Naive thymus-derived CD8-positive, alpha-beta T cell (primary cell): ENCODE measurements around the gene CPN2. TPM values are rescaled to one million over a fixed set of nuclear protein-coding genes. Genes with fewer than 3 reads are reported as not detected.

Experiments
- ATAC-seq, 2 donors: fragments of 150-1000 bp; cut with Tn5 transposase in 1 of 2; sonication (Bioruptor Pico), chemical (Tn5 transposase) in 1 of 2; 1 replicate in 1 of 2; 2 replicates in 1 of 2; pipeline ENCODE4 v1.10.0; 2021; ENCODE audit warnings: mild to moderate bottlenecking in 2 of 2, moderate library complexity in 2 of 2
- POLR2A ChIA-PET: fragments of 350-600 bp; sonication (Branson Sonifier 250); formaldehyde crosslinking; loops from one replicate; lab custom pipeline; 2021; ENCODE audit warnings: antibody characterized with exemption; lab: Charles Lee
- DNase-seq, 10 donors: peaks; one replicate each; pipeline versions ENCODE4 v3.0.0 to v3.0.0-alpha.2; 2020 to 2022
- H3K27ac Mint-ChIP-seq, 10 donors: one replicate each; pipeline ENCODE4 v1.8.0; 2020 to 2022; ENCODE audit warnings: mild to moderate bottlenecking in 10 of 10, mixed read lengths in 10 of 10, moderate library complexity in 4 of 10, inconsistent platforms in 1 of 10
- H3K27me3 Mint-ChIP-seq, 5 donors: one replicate each; pipeline ENCODE4 v1.8.0; 2021 to 2022; ENCODE audit warnings: mixed read lengths in 5 of 5
- H3K36me3 Mint-ChIP-seq, 3 donors: one replicate each; pipeline ENCODE4 v1.8.0; 2020 to 2022; ENCODE audit warnings: mixed read lengths in 3 of 3, mild to moderate bottlenecking in 2 of 3, inconsistent platforms in 1 of 3
- H3K4me1 Mint-ChIP-seq, 4 donors: one replicate each; pipeline ENCODE4 v1.8.0; 2021 to 2022; ENCODE audit warnings: mixed read lengths in 4 of 4
- H3K4me3 Mint-ChIP-seq, 10 donors: one replicate each; pipeline ENCODE4 v1.8.0; 2020 to 2022; ENCODE audit warnings: mild to moderate bottlenecking in 10 of 10, mixed read lengths in 10 of 10, moderate library complexity in 6 of 10, inconsistent platforms in 1 of 10
- H3K9me3 Mint-ChIP-seq, 9 donors: one replicate each; pipeline ENCODE4 v1.8.0; 2020 to 2022; ENCODE audit warnings: mixed read lengths in 9 of 9, mild to moderate bottlenecking in 3 of 9, inconsistent platforms in 1 of 9, moderate library complexity in 1 of 9
- polyA plus RNA-seq, 3 donors: library from polyadenylated mRNA; unstranded; fragments of 300-500 nt; fragmentation: Illumina TruSeq; gene quantifications; one replicate each; pipeline ENCODE4 v1.2.3, GENCODE V29; 2021
- total RNA-seq, 8 experiments: library from RNA in 2 of 8; stranded (reverse) in 2 of 8; gene quantifications; one replicate each; pipeline ENCODE4 v1.2.3 and lab custom pipeline; 2021 to 2026

CPN2 gene
- total and polyA plus RNA-seq, 5 experiments from 2014 or later: not detected

- Mint-ChIP-seq H3K4me1 (peaks cover 12 to 45% (median 32%) of the 10 kb centered on the region in 4 donors), H3K27ac (peak overlapping the region; percentile 16 to 91 (median 81)), H3K9me3 (peaks cover 0 to 6% (median 3%) of the 10 kb centered on the region in 9 donors), H3K4me3 (peak overlapping the region; percentile 65 to 83 (median 76)), H3K36me3 (peaks cover 0 to 4% (median 0%) of the 10 kb centered on the region in 3 donors), H3K27me3 (peaks cover 0 to 8% (median 0%) of the 10 kb centered on the region in 5 donors)
- peak; percentile 84 to 86 for ATAC-seq
- POLR2A ChIA-PET: interaction anchor here (0.5 to 2.2 kb wide), 5 partner anchors 9 to 659 kb away, joined by 3 to 7 read pairs (median 3); no protein-coding TSS in a partner anchor
- DNase-seq: peak in 9 of 10 donors; percentile 41 to 79 (median 60)
Observed at GRCh38 chr3:194306109-194306686, 44.9 kb downstream of the CPN2 start.

GRCh38 chr3:194305356-194306108, 45.6 kb downstream of the CPN2 start:
- Mint-ChIP-seq H3K27me3 (peaks cover 0 to 1% (median 0%) of the 10 kb centered on the region in 5 donors), H3K36me3 (peaks cover 0 to 4% (median 0%) of the 10 kb centered on the region in 3 donors), H3K4me1 (peaks cover 11 to 45% (median 32%) of the 10 kb centered on the region in 4 donors), H3K27ac (peak overlapping the region in 4 of 10 donors; percentile 18 to 81 (median 58)), H3K4me3 (peak overlapping the region in 7 of 10 donors; percentile 76 to 83 (median 82)), H3K9me3 (peaks cover 0 to 6% (median 3%) of the 10 kb centered on the region in 9 donors)
- DNase-seq: peak in 1 of 10 donors; percentile 43
- POLR2A ChIA-PET: interaction anchor here (0.5 to 0.7 kb wide), 2 partner anchors 32 to 658 kb away, joined by 3 read pairs; no protein-coding TSS in a partner anchor
- ATAC-seq: no peak

- Mint-ChIP-seq H3K36me3 (peaks cover 0 to 4% (median 0%) of the 10 kb centered on the region in 3 donors), H3K4me3 (no peak overlapping the region), H3K27ac (no peak overlapping the region), H3K9me3 (peaks cover 0 to 6% (median 3%) of the 10 kb centered on the region in 9 donors), H3K4me1 (peaks cover 12 to 51% (median 38%) of the 10 kb centered on the region in 4 donors), H3K27me3 (no peaks in the 10 kb centered on the region)
- no peak for ATAC-seq
- peak in 1 of 10 donors; percentile 10 for DNase-seq
- POLR2A ChIA-PET: no interaction called here
Observed at GRCh38 chr3:194304186-194304917, 46.8 kb downstream of the CPN2 start.

- POLR2A ChIA-PET: no interaction called here
- H3K9me3 Mint-ChIP-seq: peaks cover 0 to 6% (median 3%) of the 10 kb centered on the region in 9 donors
- DNase-seq: peak in 1 of 10 donors; percentile 3
- peaks cover 0 to 4% (median 0%) of the 10 kb centered on the region in 3 donors for H3K36me3 Mint-ChIP-seq
- no peaks in the 10 kb centered on the region for H3K27me3 Mint-ChIP-seq
- no peak overlapping the region for H3K4me3 Mint-ChIP-seq
- ATAC-seq: no peak
- H3K4me1 Mint-ChIP-seq: peaks cover 12 to 50% (median 40%) of the 10 kb centered on the region in 4 donors
- H3K27ac Mint-ChIP-seq: no peak overlapping the region
Observed at GRCh38 chr3:194303749-194304148, 47.4 kb downstream of the CPN2 start.

- DNase-seq: peak in 1 of 10 donors; percentile 6
- no peak for ATAC-seq
- Mint-ChIP-seq H3K36me3 (peaks cover 0 to 4% (median 0%) of the 10 kb centered on the region in 3 donors), H3K9me3 (peaks cover 0 to 6% (median 3%) of the 10 kb centered on the region in 9 donors), H3K27ac (no peak overlapping the region), H3K4me3 (no peak overlapping the region), H3K27me3 (peaks cover 0 to 5% (median 0%) of the 10 kb centered on the region in 5 donors), H3K4me1 (peaks cover 4 to 33% (median 29%) of the 10 kb centered on the region in 4 donors)
- POLR2A ChIA-PET: no interaction called here
Observed at GRCh38 chr3:194301730-194302129, 49.4 kb downstream of the CPN2 start.

- Mint-ChIP-seq H3K27me3 (peaks cover 0 to 5% (median 0%) of the 10 kb centered on the region in 5 donors), H3K9me3 (peaks cover 0 to 6% (median 3%) of the 10 kb centered on the region in 9 donors), H3K27ac (no peak overlapping the region), H3K36me3 (peaks cover 0 to 4% (median 0%) of the 10 kb centered on the region in 3 donors), H3K4me3 (no peak overlapping the region), H3K4me1 (peaks cover 2 to 25% (median 21%) of the 10 kb centered on the region in 4 donors)
- ATAC-seq (no peak), DNase-seq (no peak)
- POLR2A ChIA-PET: no interaction called here
Observed at GRCh38 chr3:194300936-194301335, 50.2 kb downstream of the CPN2 start.

- Mint-ChIP-seq H3K9me3 (peaks cover 0 to 6% (median 3%) of the 10 kb centered on the region in 9 donors), H3K36me3 (peaks cover 0 to 4% (median 0%) of the 10 kb centered on the region in 3 donors), H3K4me3 (no peak overlapping the region), H3K4me1 (peaks cover 2 to 19% (median 16%) of the 10 kb centered on the region in 4 donors), H3K27ac (peak overlapping the region in 1 of 10 donors; percentile 3), H3K27me3 (peaks cover 0 to 6% (median 0%) of the 10 kb centered on the region in 5 donors)
- POLR2A ChIA-PET: no interaction called here
- ATAC-seq (no peak), DNase-seq (peak in 1 of 10 donors; percentile 54)
Observed at GRCh38 chr3:194300382-194300758, 50.8 kb downstream of the CPN2 start.

- Mint-ChIP-seq H3K9me3 (no peaks in the 10 kb centered on the region), H3K4me3 (no peak overlapping the region), H3K27ac (peak overlapping the region in 1 of 10 donors; percentile 65), H3K36me3 (no peaks in the 10 kb centered on the region), H3K4me1 (peaks cover 2 to 15% (median 8%) of the 10 kb centered on the region in 4 donors), H3K27me3 (peaks cover 0 to 12% (median 5%) of the 10 kb centered on the region in 5 donors)
- DNase-seq (peak in 1 of 10 donors; percentile 56), ATAC-seq (no peak)
- POLR2A ChIA-PET: no interaction called here
Observed at GRCh38 chr3:194298331-194299227, 52.5 kb downstream of the CPN2 start.

- Mint-ChIP-seq H3K27ac (no peak overlapping the region), H3K27me3 (peaks cover 0 to 16% (median 6%) of the 10 kb centered on the region in 5 donors), H3K4me1 (peaks cover 2 to 15% (median 8%) of the 10 kb centered on the region in 4 donors), H3K4me3 (no peak overlapping the region), H3K36me3 (no peaks in the 10 kb centered on the region), H3K9me3 (peaks cover 0 to 2% (median 0%) of the 10 kb centered on the region in 9 donors)
- POLR2A ChIA-PET: interaction anchor here (0.7 kb wide), 1 partner anchor 61 kb away, joined by 4 read pairs; no protein-coding TSS in a partner anchor
- DNase-seq (peak in 1 of 10 donors; percentile 57), ATAC-seq (no peak)
Observed at GRCh38 chr3:194296454-194297263, 54.5 kb downstream of the CPN2 start.

GRCh38 chr3:194294895-194295214, 56.3 kb downstream of the CPN2 start:
- peaks cover 0 to 10% (median 2%) of the 10 kb centered on the region in 4 donors for H3K4me1 Mint-ChIP-seq
- DNase-seq: no peak
- no peak for ATAC-seq
- H3K27ac Mint-ChIP-seq: no peak overlapping the region
- no peak overlapping the region for H3K4me3 Mint-ChIP-seq
- POLR2A ChIA-PET: no interaction called here
- H3K36me3 Mint-ChIP-seq: no peaks in the 10 kb centered on the region
- H3K9me3 Mint-ChIP-seq: peaks cover 0 to 4% (median 0%) of the 10 kb centered on the region in 9 donors
- peaks cover 0 to 16% (median 6%) of the 10 kb centered on the region in 5 donors for H3K27me3 Mint-ChIP-seq
